Caco-2 (cell line): ENCODE results near the gene PRKAR2B. TPM values are rescaled to one million over a fixed set of nuclear protein-coding genes. Genes with fewer than 3 reads are reported as not detected.

Source experiments
- BruUV-seq: library from RNA; stranded (reverse); fragments of 400-500 nt; replicated peaks from 2 replicates; lab custom pipeline; 2021; lab: Mats Ljungman, UMichigan
- CTCF ChIA-PET: fragments of 300-600 bp; sonication (Branson Sonifier 250); formaldehyde crosslinking; loops from one replicate; lab custom pipeline; 2022; ENCODE audit warnings: antibody characterized with exemption; lab: Charles Lee
- POLR2A ChIA-PET: fragments of 300-600 bp; sonication (Branson Sonifier 250); formaldehyde crosslinking; loops from one replicate; lab custom pipeline; 2022; ENCODE audit warnings: antibody characterized with exemption; lab: Charles Lee
- DNase-seq, 2 experiments: peaks; one replicate each; pipeline versions ENCODE4 v3.0.0 to v3.0.0-alpha.2; 2020 to 2022
- H3K27me3 ChIP-seq: replicated peaks from 2 replicates; pipeline ENCODE4 v1.6.0; 2011; ENCODE audit warnings: low read length; ENCODE audit not compliant: control insufficient read depth, insufficient read depth
- H3K36me3 ChIP-seq: 2 replicates; pipeline ENCODE4 v1.5.1; 2011; ENCODE audit warnings: low read length; ENCODE audit not compliant: control insufficient read depth, insufficient read depth
- H3K4me1 ChIP-seq: fragments of 250-450 bp; sonication (Bioruptor Pico); 2 replicates; pipeline ENCODE4 v1.5.1; 2020; ENCODE audit warnings: mild to moderate bottlenecking
- H3K4me3 ChIP-seq: 2 replicates; pipeline ENCODE4 v1.5.1; 2011; ENCODE audit warnings: low read depth, mild to moderate bottlenecking, control low read depth, low read length
- H3K9me3 ChIP-seq: fragments of 250-450 bp; sonication (Bioruptor Pico); 2 replicates; pipeline ENCODE4 v1.5.1; 2020; ENCODE audit warnings: mild to moderate bottlenecking, moderate library complexity
- H3K27ac Mint-ChIP-seq: one replicate; pipeline ENCODE4 v1.8.0; 2022; ENCODE audit warnings: mixed read lengths; ENCODE audit not compliant: unreplicated experiment
- H3K27me3 Mint-ChIP-seq: one replicate; pipeline ENCODE4 v1.8.0; 2022; ENCODE audit warnings: mixed read lengths; ENCODE audit not compliant: insufficient read depth, unreplicated experiment
- H3K36me3 Mint-ChIP-seq: one replicate; pipeline ENCODE4 v1.8.0; 2022; ENCODE audit warnings: mild to moderate bottlenecking, mixed read lengths; ENCODE audit not compliant: insufficient read depth, unreplicated experiment
- H3K4me1 Mint-ChIP-seq: one replicate; pipeline ENCODE4 v1.8.0; 2022; ENCODE audit warnings: low read depth, mixed read lengths; ENCODE audit not compliant: unreplicated experiment
- H3K4me3 Mint-ChIP-seq: one replicate; pipeline ENCODE4 v1.8.0; 2022; ENCODE audit warnings: mild to moderate bottlenecking, moderate library complexity, mixed read lengths; ENCODE audit not compliant: unreplicated experiment
- H3K9me3 Mint-ChIP-seq: one replicate; pipeline ENCODE4 v1.8.0; 2022; ENCODE audit warnings: mixed read lengths; ENCODE audit not compliant: unreplicated experiment
- CTCF ChIP-seq, 2 experiments: fragments of 200-600 bp in 1 of 2; IDR thresholded peaks; 1 replicate in 1 of 2; 2 replicates in 1 of 2; pipeline versions ENCODE4 v1.5.1 to v1.8.0; 2011 to 2022; ENCODE audit warnings: antibody characterized with exemption in 1 of 2, control low read depth in 1 of 2, inconsistent platforms in 1 of 2, low read depth in 1 of 2, low read length in 1 of 2, mild to moderate bottlenecking in 1 of 2, moderate library complexity in 1 of 2; ENCODE audit not compliant: insufficient read depth in 1 of 2, severe bottlenecking in 1 of 2, unreplicated experiment in 1 of 2
- intact Hi-C: fragments of 100-400 bp; cut with micrococcal nuclease; formaldehyde crosslinking; loops from one replicate; pipeline ENCODE4 v1.10.0; 2022; ENCODE audit not compliant: unreplicated experiment
- total RNA-seq: library from RNA; stranded (reverse); gene quantifications from 2 replicates; pipeline ENCODE4 v1.2.3, GENCODE V29; 2022

The PRKAR2B gene
- total RNA-seq, 1 experiment from 2014 or later: 0.07 TPM

GRCh38 chr7:107025449-107026103, 18.9 kb upstream of the PRKAR2B start:
- Mint-ChIP-seq H3K36me3 (no peaks in the 10 kb centered on the region), H3K27ac (no peak overlapping the region), H3K4me1 (no peaks in the 10 kb centered on the region), H3K4me3 (no peak overlapping the region), H3K27me3 (peaks cover 19% of the 10 kb centered on the region), H3K9me3 (no peaks in the 10 kb centered on the region)
- H3K27me3 ChIP-seq: no peaks in the 10 kb centered on the region
- no peaks in the 10 kb centered on the region for H3K36me3 ChIP-seq
- ChIA-PET POLR2A (no interaction called here), CTCF (no interaction called here)
- no peaks in the 10 kb centered on the region for H3K9me3 ChIP-seq
- no peak for DNase-seq
- no peak for TF ChIP-seq CTCF (IDR thresholded peaks at IDR 0.05; ENCODE audit: insufficient read depth in 1 of 2, low read depth in 1 of 2, low read length in 1 of 2, severe bottlenecking in 1 of 2, unreplicated experiment in 1 of 2)
- no peaks in the 10 kb centered on the region for H3K4me1 ChIP-seq
- intact Hi-C loops: no loop called here
- no peak overlapping the region for H3K4me3 ChIP-seq
- BruUV-seq: no TSS peak

GRCh38 chr7:107026166-107026565, 18.3 kb upstream of the PRKAR2B start:
- Histone ChIP-seq H3K9me3 (no peaks in the 10 kb centered on the region), H3K4me1 (no peaks in the 10 kb centered on the region), H3K27me3 (no peaks in the 10 kb centered on the region), H3K4me3 (no peak overlapping the region), H3K36me3 (no peaks in the 10 kb centered on the region)
- DNase-seq: no peak
- no peak for TF ChIP-seq CTCF (IDR thresholded peaks at IDR 0.05; ENCODE audit: insufficient read depth in 1 of 2, low read depth in 1 of 2, low read length in 1 of 2, severe bottlenecking in 1 of 2, unreplicated experiment in 1 of 2)
- POLR2A ChIA-PET: no interaction called here
- BruUV-seq: no TSS peak
- H3K4me3 Mint-ChIP-seq: no peak overlapping the region
- no peaks in the 10 kb centered on the region for H3K4me1 Mint-ChIP-seq
- peaks cover 18% of the 10 kb centered on the region for H3K27me3 Mint-ChIP-seq
- intact Hi-C loops: no loop called here
- CTCF ChIA-PET: no interaction called here
- no peaks in the 10 kb centered on the region for H3K9me3 Mint-ChIP-seq
- no peaks in the 10 kb centered on the region for H3K36me3 Mint-ChIP-seq
- H3K27ac Mint-ChIP-seq: no peak overlapping the region

- no peak for TF ChIP-seq CTCF (IDR thresholded peaks at IDR 0.05; ENCODE audit: insufficient read depth in 1 of 2, low read depth in 1 of 2, low read length in 1 of 2, severe bottlenecking in 1 of 2, unreplicated experiment in 1 of 2)
- Histone ChIP-seq H3K27me3 (no peaks in the 10 kb centered on the region), H3K4me3 (no peak overlapping the region), H3K4me1 (no peaks in the 10 kb centered on the region), H3K9me3 (no peaks in the 10 kb centered on the region), H3K36me3 (no peaks in the 10 kb centered on the region)
- ChIA-PET CTCF (no interaction called here), POLR2A (no interaction called here)
- intact Hi-C loops: no loop called here
- H3K27me3 Mint-ChIP-seq: peaks cover 16% of the 10 kb centered on the region
- H3K4me3 Mint-ChIP-seq: no peak overlapping the region
- DNase-seq: no peak
- no peak overlapping the region for H3K27ac Mint-ChIP-seq
- no peaks in the 10 kb centered on the region for H3K36me3 Mint-ChIP-seq
- no TSS peak for BruUV-seq
- H3K4me1 Mint-ChIP-seq: no peaks in the 10 kb centered on the region
- H3K9me3 Mint-ChIP-seq: no peaks in the 10 kb centered on the region
Observed at GRCh38 chr7:107027208-107027607, 17.3 kb upstream of the PRKAR2B start.
